Panc1 (cell line): ENCODE data around the gene TGM1.

Experiments used
- POLR2AphosphoS5 ChIP-seq: IDR thresholded peaks from 2 replicates; pipeline ENCODE4 v1.6.1; 2012; ENCODE audit warnings: mild to moderate bottlenecking, low read depth, low read length, moderate library complexity
- SIN3A ChIP-seq: IDR thresholded peaks from 2 replicates; pipeline ENCODE4 v1.6.1; 2012; ENCODE audit warnings: low read depth, mild to moderate bottlenecking, low read length, moderate library complexity, borderline replicate concordance; ENCODE audit not compliant: insufficient read depth
- TF ChIP-seq, protein P1 (sequence below): fragments of 450-650 bp; IDR thresholded peaks from 2 replicates; pipeline ENCODE4 v1.5.1; 2017; ENCODE audit warnings: mild to moderate bottlenecking
- TF ChIP-seq, protein P2 (sequence below), 2 experiments: IDR thresholded peaks; 2 replicates each; pipeline ENCODE4 v1.6.1; 2011 to 2012; ENCODE audit warnings: low read depth in 2 of 2, control low read depth in 1 of 2, low read length in 1 of 2, mild to moderate bottlenecking in 1 of 2, moderate library complexity in 1 of 2; ENCODE audit not compliant: insufficient read depth in 1 of 2

DNA sequence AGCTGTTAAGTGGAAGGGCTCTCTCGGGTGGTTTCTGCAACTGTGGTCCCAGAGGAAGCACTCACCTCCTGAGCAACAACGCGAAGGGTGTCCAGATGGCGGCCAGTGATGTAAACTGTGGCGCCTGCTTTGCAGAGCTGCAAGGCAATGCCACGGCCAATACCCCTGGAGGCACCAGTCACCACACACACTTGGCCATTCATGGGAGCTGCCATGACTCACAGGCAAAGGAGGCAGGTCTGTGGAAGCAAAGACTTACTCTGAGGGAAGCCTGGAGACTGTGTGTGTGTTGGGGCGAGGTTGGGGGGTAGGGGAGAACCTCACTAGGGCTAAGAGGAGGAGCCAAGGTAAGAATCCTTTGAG, 35.9 kb upstream of the TGM1 start:
- TF ChIP-seq, protein P1, sequence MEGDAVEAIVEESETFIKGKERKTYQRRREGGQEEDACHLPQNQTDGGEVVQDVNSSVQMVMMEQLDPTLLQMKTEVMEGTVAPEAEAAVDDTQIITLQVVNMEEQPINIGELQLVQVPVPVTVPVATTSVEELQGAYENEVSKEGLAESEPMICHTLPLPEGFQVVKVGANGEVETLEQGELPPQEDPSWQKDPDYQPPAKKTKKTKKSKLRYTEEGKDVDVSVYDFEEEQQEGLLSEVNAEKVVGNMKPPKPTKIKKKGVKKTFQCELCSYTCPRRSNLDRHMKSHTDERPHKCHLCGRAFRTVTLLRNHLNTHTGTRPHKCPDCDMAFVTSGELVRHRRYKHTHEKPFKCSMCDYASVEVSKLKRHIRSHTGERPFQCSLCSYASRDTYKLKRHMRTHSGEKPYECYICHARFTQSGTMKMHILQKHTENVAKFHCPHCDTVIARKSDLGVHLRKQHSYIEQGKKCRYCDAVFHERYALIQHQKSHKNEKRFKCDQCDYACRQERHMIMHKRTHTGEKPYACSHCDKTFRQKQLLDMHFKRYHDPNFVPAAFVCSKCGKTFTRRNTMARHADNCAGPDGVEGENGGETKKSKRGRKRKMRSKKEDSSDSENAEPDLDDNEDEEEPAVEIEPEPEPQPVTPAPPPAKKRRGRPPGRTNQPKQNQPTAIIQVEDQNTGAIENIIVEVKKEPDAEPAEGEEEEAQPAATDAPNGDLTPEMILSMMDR, result no peak
- TF ChIP-seq, protein P2, sequence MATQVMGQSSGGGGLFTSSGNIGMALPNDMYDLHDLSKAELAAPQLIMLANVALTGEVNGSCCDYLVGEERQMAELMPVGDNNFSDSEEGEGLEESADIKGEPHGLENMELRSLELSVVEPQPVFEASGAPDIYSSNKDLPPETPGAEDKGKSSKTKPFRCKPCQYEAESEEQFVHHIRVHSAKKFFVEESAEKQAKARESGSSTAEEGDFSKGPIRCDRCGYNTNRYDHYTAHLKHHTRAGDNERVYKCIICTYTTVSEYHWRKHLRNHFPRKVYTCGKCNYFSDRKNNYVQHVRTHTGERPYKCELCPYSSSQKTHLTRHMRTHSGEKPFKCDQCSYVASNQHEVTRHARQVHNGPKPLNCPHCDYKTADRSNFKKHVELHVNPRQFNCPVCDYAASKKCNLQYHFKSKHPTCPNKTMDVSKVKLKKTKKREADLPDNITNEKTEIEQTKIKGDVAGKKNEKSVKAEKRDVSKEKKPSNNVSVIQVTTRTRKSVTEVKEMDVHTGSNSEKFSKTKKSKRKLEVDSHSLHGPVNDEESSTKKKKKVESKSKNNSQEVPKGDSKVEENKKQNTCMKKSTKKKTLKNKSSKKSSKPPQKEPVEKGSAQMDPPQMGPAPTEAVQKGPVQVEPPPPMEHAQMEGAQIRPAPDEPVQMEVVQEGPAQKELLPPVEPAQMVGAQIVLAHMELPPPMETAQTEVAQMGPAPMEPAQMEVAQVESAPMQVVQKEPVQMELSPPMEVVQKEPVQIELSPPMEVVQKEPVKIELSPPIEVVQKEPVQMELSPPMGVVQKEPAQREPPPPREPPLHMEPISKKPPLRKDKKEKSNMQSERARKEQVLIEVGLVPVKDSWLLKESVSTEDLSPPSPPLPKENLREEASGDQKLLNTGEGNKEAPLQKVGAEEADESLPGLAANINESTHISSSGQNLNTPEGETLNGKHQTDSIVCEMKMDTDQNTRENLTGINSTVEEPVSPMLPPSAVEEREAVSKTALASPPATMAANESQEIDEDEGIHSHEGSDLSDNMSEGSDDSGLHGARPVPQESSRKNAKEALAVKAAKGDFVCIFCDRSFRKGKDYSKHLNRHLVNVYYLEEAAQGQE (IDR thresholded peaks at IDR 0.05; ENCODE audit: insufficient read depth in 1 of 2, low read depth in 2 of 2, low read length in 1 of 2), result no peak
- TF ChIP-seq POLR2AphosphoS5, result no peak
- no peak for TF ChIP-seq SIN3A
